PFSK-1 (cell line): ENCODE results near the gene SDC1.

Experiments
- FOXP2 ChIP-seq: optimal IDR thresholded peaks from 2 replicates; pipeline ENCODE3; 2011; ENCODE audit warnings: borderline replicate concordance, control low read depth, inconsistent platforms; ENCODE audit not compliant: insufficient read depth; ENCODE audit errors: extremely low read length, extremely low read depth
- POLR2AphosphoS5 ChIP-seq: IDR thresholded peaks from 2 replicates; pipeline ENCODE4 v1.6.1; 2012; ENCODE audit warnings: low read depth, mild to moderate bottlenecking, control low read depth, low read length, moderate library complexity
- REST ChIP-seq, 2 experiments: IDR thresholded peaks; 2 replicates each; pipeline versions ENCODE4 v1.6.1 to v1.8.0; 2011 to 2012; ENCODE audit warnings: low read depth in 2 of 2, low read length in 2 of 2, control low read depth in 1 of 2, inconsistent platforms in 1 of 2, mild to moderate bottlenecking in 1 of 2, moderate library complexity in 1 of 2; ENCODE audit not compliant: insufficient read depth in 1 of 2
- SIN3A ChIP-seq: IDR thresholded peaks from 2 replicates; pipeline ENCODE4 v1.6.1; 2012; ENCODE audit warnings: mild to moderate bottlenecking, low read length, moderate library complexity, borderline replicate concordance; ENCODE audit not compliant: insufficient read depth
- TAF1 ChIP-seq: IDR thresholded peaks from 2 replicates; pipeline ENCODE4 v1.6.1; 2012; ENCODE audit warnings: low read length, control low read depth, borderline replicate concordance; ENCODE audit not compliant: insufficient read depth

GRCh38 chr2:20210462-20210861 lies 14.5 kb downstream of the SDC1 start:
- TF ChIP-seq TAF1 (no peak), REST (IDR thresholded peaks at IDR 0.05; ENCODE audit: insufficient read depth in 1 of 2, low read depth in 2 of 2, low read length in 2 of 2) (no peak), POLR2AphosphoS5 (no peak), SIN3A (no peak), FOXP2 (no peak)
